Measurements from ENCODE around the gene EFNA3. TPM values are rescaled to one million over a fixed set of nuclear protein-coding genes. Genes with fewer than 3 reads are reported as not detected.

EFNA3 gene
- total RNA-seq, 4 donors from 2014 or later = 28.8 to 104 (median 77.6) TPM

GRCh38 chr1:155052439-155053395 is 25.9 kb upstream of the EFNA3 start:
- Histone ChIP-seq H3K27me3 (no peaks in the 10 kb centered on the region), H3K27ac (peak overlapping the region; percentile 94), H3K36me3 (peaks cover 43% of the 10 kb centered on the region), H3K4me3 (peak overlapping the region; percentile 81), H3K4me1 (peaks cover 45% of the 10 kb centered on the region), H3K9me3 (no peaks in the 10 kb centered on the region)
- TF ChIP-seq EP300 (IDR thresholded peaks at IDR 0.05) = no peak
- no peak for DNase-seq (ENCODE audit: low spot score in 2 of 2)
- 31% methylated on average over 11 of the region's 12 CpGs for WGBS

GRCh38 chr1:155053531-155054105 is 25.0 kb upstream of the EFNA3 start:
- WGBS = 67% methylated on average over 7 of the region's 7 CpGs
- Histone ChIP-seq H3K36me3 (peaks cover 52% of the 10 kb centered on the region), H3K4me3 (peak overlapping the region; percentile 81), H3K27me3 (no peaks in the 10 kb centered on the region), H3K4me1 (peaks cover 44% of the 10 kb centered on the region), H3K9me3 (no peaks in the 10 kb centered on the region), H3K27ac (no peak overlapping the region)
- DNase-seq (ENCODE audit: low spot score in 2 of 2) = no peak
- no peak for TF ChIP-seq POLR2A (IDR thresholded peaks at IDR 0.05)

GRCh38 chr1:155057104-155057503 is 21.5 kb upstream of the EFNA3 start:
- H3K36me3 ChIP-seq = peaks cover 78% of the 10 kb centered on the region
- peaks cover 30% of the 10 kb centered on the region for H3K4me1 ChIP-seq
- WGBS = 97% methylated on average over 7 of the region's 8 CpGs
- TF ChIP-seq EP300 (IDR thresholded peaks at IDR 0.05) = no peak
- TF ChIP-seq CTCF (IDR thresholded peaks at IDR 0.05) = no peak
- TF ChIP-seq POLR2AphosphoS5 (IDR thresholded peaks at IDR 0.05) = no peak
- TF ChIP-seq POLR2A (IDR thresholded peaks at IDR 0.05) = no peak
- no peak overlapping the region for H3K27ac ChIP-seq
- no peaks in the 10 kb centered on the region for H3K27me3 ChIP-seq
- H3K4me3 ChIP-seq = no peak overlapping the region
- no peak for DNase-seq (ENCODE audit: low spot score in 2 of 2)
- no peaks in the 10 kb centered on the region for H3K9me3 ChIP-seq

- Histone ChIP-seq H3K9me3 (no peaks in the 10 kb centered on the region), H3K4me3 (no peak overlapping the region), H3K27ac (no peak overlapping the region), H3K27me3 (no peaks in the 10 kb centered on the region), H3K4me1 (peaks cover 30% of the 10 kb centered on the region), H3K36me3 (peaks cover 78% of the 10 kb centered on the region)
- 65% methylated on average over 4 of the region's 13 CpGs for WGBS
- no peak for DNase-seq (ENCODE audit: low spot score in 2 of 2)
- TF ChIP-seq POLR2AphosphoS5 (IDR thresholded peaks at IDR 0.05) (no peak), CTCF (IDR thresholded peaks at IDR 0.05) (peak in 1 of 2 donors; percentile 32)
Observed at GRCh38 chr1:155057788-155058211, 20.8 kb upstream of the EFNA3 start.

- H3K36me3 ChIP-seq = peaks cover 55% of the 10 kb centered on the region
- no peaks in the 10 kb centered on the region for H3K27me3 ChIP-seq
- TF ChIP-seq EP300 (IDR thresholded peaks at IDR 0.05) = no peak
- no peak for TF ChIP-seq POLR2A (IDR thresholded peaks at IDR 0.05)
- no peak for TF ChIP-seq CTCF (IDR thresholded peaks at IDR 0.05)
- H3K9me3 ChIP-seq = no peaks in the 10 kb centered on the region
- no peak overlapping the region for H3K4me3 ChIP-seq
- no peak overlapping the region for H3K27ac ChIP-seq
- DNase-seq (ENCODE audit: low spot score in 2 of 2) = peak in 1 of 2 donors; percentile 66
- no CpG with 5 or more reads among the region's 8 CpGs for WGBS
- H3K4me1 ChIP-seq = peaks cover 39% of the 10 kb centered on the region
Observed at GRCh38 chr1:155060736-155061135, 17.9 kb upstream of the EFNA3 start.

GRCh38 chr1:155061381-155062150 is 17.1 kb upstream of the EFNA3 start:
- DNase-seq (ENCODE audit: low spot score in 2 of 2) = peak; percentile 91
- 51% methylated on average over 6 of the region's 21 CpGs for WGBS
- peaks cover 39% of the 10 kb centered on the region for H3K4me1 ChIP-seq
- TF ChIP-seq POLR2AphosphoS5 (IDR thresholded peaks at IDR 0.05) (peak in 1 of 3 donors; percentile 51), EP300 (IDR thresholded peaks at IDR 0.05) (no peak), CTCF (IDR thresholded peaks at IDR 0.05) (peak; percentile 90 to 99), POLR2A (IDR thresholded peaks at IDR 0.05) (no peak)
- no peak overlapping the region for H3K4me3 ChIP-seq
- H3K27ac ChIP-seq = peak overlapping the region; percentile 80
- H3K9me3 ChIP-seq = no peaks in the 10 kb centered on the region
- H3K27me3 ChIP-seq = no peaks in the 10 kb centered on the region
- H3K36me3 ChIP-seq = peaks cover 48% of the 10 kb centered on the region

Measured in suprapubic skin (tissue), 4 donors.